GM21423 (cell line): Measurements from ENCODE around the gene RANGAP1.

Source experiments
- ATAC-seq: cut with Tn5 transposase; IDR thresholded peaks from one replicate; pipeline ENCODE4 v1.9.1; 2021; ENCODE audit warnings: mild to moderate bottlenecking, moderate library complexity; ENCODE audit not compliant: unreplicated experiment

Gene RANGAP1

DNA sequence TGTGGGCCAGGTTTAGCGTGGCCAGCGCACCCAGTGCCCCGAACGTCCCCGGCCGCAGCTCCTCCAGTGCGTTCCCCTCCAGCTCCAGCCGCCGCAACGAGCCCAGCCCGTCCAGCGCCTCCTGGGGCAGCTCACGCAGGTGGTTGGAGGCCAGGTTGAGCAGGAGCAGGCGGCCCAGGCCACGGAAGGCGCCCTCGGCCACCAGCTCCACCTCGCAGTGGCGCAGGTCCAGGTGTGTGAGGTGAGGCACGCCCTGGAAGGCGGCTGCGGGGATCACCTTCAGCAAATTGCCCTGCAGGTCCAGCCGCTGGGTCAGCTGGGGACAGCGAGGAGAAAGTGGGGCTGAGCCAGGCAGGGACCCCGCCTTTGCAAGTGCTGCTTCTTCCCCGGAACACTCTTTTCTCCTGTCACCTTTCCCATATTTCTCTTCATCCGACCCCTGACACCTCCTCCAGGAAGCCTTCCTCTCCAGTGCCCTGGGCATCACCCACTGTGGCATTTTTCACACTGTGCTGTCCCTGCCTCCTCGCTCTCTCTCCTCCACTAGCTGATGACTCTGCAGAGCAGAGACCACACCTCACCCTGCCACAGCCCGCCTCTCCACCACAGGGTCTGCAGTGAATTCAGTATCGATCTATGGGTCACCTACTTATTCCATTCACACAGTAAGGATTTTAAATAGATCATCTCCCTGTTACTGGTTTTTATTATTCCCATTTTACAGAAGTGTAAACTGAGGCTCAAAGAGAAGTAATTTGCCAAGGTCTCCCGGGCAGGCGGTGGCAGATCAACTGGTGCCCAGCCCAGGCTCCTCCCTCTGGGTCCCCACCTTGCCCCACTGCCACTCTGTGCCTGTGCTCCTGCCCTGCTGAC is 47.2 kb downstream of the RANGAP1 start:
- no peak for ATAC-seq

DNA sequence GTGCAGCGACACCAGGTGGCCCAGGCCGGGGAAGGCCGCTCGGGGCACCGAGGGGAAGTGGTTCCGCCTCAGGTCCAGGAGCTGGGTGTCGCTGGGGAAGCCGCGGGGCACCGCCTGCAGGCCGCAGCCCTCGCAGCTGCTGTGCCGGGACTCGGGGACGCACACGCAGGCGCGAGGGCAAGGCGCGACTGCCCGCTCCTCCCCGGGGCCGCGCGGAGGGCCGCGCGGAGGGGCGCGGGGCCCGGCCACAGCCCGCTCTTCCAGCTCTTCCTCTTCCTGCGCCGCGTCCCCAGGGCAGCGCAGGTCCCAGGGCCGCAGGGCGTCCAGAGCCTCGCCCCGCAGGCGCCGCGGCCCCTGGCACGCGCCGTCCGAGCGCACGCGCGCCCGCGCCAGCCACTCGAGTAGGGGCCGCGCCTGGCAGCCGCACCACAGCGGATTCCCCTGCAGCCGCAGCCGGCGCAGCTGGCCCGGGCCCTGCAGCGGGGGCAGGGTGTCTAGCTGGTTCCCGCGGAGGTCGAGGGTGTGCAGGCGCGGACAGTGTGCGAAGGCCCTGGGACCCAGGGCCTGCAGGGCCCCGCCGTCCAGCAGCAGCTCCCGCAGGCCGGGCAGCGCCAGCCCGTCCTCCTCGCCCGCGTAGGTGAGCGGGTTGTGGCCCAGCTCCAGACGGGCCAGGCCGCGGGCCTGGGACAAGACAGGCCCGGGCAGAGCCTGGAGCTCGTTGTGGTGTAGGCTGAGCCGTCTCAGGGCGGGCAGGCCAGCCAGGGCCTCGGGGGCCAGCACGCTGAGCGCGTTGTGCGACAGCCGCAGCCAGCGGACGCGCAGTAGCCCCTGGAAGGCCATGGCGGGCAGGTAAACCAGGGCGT is 48.0 kb downstream of the RANGAP1 start:
- ATAC-seq: peak; percentile 70

DNA sequence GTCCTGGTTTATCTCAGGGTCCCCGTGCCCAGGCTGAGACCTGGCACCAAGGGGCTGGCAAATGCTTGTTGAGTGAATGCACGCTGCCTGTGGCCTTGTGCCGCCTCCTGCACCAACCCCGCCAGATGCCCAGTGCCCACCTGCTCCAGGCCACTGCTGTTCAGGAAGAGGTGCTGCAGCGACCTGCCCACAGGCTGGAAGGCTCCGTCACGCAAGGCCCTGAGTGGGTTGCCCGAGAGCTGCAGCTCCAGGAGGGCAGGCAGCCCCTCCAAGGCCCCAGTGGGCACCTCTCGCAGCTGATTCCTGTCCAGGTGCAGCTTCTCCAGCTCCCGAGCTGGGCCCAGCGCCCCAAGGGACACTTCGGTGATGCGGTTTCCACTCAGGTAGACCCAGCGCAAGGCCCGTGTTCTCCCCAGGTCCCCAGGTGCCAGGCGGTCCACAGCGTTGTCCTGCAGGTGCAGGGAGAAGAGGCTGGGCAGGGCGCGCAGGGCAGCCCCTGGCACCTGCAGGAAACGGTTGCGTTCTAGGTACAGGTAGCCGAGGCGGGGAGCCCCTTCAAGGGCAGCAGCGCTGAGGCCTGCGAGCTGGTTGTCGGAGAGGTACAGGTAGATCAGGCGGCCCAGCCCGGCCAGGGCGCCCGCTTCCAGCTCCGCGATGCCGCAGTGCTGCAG is 48.8 kb downstream of the RANGAP1 start:
- ATAC-seq: no peak

DNA sequence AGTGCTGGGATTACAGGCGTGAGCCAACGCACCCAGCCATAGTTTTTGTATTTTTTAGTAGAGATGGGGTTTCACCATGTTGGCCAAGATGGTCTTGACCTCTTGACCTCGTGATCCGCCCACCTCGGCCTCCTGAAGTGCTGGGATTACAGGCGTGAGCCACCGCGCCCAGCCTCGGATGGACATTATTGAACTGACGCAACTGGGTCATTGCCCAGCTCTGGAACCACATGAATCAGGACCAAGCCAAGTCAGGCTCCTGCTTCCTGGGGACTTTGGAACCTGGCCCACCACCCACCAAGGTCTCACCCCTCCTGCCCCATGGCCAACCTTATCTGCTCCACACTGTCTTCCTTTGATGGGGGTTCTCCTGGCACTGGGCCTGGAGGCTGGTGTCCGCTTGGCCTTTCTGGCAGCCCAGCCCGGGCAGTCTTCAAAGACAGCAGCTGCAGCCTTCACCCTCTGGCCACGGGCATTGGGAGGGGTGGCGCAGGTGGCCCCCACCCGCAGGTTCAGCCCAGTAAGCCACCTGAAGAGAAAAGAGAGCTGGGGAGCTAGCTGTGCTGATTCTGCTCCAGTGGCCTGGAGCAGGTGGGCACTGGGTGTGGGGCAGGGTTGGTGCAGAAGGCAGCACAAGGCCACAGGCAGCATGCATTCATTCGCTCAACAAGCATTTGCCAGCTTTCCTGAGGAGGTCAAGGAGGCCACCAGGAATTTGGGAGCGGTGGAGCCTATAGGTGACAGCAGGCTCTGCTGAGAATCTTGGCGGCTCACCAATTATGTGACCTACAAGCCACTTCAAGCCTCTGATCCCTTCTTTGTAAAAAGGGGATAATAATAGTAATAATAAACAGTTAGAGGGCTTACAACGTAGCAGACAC is 50.9 kb downstream of the RANGAP1 start:
- ATAC-seq: no peak

DNA sequence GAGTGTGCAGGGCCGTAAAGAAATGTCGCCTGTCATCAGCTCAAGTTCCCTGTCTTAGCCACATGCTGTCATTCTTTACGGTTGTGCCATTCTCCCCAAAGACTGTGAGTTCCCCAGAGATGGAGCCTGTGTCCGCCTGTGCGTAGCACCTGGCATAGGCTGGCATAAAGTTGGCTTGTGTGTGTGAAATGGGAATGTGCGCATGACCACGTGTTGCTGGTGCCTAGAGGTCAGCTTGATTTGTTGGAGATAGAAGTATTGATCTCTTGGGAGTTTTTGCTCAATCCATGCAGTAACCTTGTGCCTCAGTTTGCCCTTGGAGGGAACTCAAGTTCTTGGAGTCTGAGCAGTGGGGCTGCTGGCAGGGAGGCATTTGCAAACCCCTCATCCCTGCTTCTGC is 54.6 kb downstream of the RANGAP1 start:
- no peak for ATAC-seq

DNA sequence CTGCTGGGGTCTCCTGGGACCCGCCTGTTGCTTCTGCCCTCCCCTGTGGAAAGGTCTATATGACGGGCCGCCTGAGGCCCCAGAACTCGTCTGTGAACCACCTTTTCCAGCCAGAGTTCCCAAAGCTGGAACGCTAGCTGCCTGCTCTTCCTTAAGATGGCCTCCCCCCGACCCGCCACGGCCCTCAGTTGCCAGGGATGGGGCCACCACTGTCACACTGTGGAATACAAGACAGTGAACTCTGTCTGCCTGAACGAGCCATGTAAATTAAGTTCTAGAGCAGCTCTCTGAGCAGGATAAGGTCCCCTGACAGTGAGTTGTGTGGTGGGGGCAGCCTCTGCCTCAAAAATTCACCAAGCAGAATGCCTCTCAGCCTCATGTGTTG is 55.6 kb downstream of the RANGAP1 start:
- no peak for ATAC-seq

DNA sequence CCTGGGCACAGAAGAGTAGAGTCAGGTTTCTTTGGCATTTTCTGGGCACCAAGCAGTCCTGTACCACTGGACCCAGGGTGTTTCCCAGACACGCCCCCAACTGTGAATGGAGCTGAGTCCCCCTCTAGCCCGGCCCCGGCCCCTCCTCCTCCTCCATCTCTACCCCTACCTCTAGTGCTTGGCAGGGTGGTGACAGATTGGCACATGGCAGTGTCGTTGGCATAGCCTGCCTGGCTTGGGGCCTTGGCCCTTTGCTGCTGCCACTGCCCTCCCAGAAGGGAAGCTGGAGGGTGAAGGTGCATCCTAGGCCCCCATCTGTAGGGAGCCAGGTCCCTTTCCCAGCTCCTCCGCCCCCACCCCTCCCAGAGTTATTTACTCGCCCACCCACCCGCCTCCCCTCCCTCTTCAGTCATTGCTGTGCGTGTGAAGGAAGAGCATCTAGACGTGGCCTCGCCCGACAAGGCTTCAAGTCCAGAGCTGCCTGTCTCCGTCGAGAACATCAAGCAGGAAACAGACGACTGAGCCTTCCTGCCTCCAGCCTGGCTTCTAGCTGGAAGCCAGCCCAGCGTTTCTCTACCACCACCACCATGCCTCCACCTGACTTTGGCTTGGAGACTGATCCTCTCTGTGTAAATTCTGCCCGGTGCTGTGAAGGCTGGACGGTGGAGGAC is 56.1 kb downstream of the RANGAP1 start:
- no peak for ATAC-seq

DNA sequence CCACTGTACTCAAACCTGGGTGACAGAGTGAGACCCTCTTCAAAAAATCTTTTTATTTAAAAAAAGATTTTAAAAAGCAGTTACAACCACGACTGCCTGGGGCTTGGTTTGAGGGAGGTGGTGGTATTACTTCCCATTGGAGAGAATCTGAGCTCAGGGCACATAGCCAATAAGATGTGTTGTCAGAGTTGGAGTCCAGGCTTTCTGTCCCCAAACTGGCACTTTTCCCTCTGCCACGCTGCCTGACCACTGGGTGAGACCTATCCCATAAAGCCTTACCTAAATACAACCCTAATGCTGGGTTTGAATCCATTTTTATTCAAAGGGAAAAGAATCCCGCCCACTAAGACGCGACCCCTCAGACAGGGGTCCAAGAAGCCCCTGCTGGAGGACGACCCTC is 56.8 kb downstream of the RANGAP1 start:
- no peak for ATAC-seq

DNA sequence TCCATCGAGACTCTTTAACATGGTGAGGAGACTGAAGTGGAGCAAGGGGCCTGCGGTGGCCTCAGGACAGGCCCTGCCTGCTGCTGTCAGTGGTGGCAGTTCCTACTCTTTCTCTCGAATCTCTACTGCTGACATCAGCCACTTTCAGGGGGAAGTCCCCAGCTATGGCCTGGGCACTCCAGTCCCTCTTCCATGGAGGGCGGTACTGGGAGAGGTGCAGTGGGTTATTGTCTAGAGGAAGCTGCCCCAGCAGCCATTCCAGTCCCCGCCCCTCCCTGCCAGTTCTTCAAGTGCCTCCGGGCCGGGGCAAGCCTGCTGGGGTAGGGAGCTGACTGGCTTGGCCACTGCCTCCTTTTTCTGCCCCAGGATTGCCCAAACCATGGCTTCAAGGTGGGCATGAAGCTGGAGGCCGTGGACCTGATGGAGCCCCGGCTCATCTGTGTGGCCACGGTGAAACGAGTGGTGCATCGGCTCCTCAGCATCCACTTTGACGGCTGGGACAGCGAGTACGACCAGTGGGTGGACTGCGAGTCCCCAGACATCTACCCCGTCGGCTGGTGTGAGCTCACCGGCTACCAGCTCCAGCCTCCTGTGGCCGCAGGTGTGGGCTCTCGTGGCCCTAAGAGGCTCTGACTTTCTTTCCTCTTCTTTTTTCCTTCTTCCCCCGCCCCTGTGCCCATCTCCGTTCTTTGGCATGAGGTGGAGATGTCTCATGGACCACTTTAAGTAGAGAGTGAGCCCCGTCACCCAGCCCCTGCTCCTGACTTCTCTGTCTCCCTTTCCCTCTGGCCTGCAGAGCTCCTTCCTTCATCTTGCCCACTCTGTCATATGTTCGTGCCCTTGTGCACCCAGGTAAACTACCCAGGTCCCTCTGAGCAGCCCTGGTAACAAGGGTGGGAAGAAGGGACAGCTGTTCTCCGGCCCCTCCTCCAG is 59.0 kb downstream of the RANGAP1 start:
- ATAC-seq: no peak

DNA sequence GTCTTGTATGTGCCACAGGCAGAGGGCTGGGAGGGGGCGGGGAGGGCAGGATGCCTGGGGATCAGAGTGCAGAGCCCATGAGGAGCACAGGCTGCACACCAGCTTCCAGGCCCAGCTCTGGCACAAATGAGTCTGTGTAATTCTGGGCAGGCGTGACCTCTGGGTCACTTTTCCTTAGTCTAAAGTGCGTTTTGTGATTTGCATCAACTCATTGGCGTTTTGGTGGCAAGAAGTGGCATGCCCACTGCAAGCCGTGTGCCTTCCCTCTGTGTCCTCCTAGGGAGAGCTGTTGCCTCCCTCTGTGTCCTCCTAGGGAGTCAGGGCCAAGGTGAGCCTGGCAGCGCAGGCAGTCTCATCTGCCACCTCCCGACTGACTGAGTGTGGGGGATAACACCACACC is 62.5 kb downstream of the RANGAP1 start:
- no peak for ATAC-seq

DNA sequence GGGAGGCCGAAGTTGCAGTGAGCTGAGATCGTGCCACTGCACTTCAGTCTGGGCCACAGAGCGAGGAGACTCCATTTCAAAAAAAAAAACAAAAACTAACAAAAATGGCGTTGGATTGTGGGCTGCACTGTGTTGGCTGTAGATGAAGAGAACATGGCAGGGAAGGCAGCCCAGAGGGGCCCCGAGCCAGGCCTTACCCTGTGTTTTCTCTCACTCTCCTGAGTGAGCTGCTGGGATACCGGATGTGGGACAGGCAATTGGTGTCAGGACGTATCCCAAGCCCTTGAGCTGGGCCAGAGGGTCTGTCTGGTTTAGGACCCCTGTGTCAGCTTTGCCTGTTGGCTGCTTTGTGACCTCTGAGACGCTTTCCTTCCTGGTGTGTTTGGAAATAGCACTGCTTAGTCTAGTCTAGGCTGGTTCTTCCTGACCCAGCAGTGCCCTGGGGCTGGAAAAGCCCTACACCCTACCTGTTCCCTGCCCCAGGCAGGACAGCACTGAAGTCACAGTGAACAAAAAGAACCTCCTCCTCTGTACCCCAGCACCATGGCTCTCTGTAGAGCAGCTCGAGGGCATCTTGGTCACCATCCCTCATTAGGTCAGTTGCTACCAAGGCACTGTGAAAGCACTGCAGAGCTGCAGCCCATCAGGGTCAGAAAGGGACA is 63.0 kb downstream of the RANGAP1 start:
- no peak for ATAC-seq

DNA sequence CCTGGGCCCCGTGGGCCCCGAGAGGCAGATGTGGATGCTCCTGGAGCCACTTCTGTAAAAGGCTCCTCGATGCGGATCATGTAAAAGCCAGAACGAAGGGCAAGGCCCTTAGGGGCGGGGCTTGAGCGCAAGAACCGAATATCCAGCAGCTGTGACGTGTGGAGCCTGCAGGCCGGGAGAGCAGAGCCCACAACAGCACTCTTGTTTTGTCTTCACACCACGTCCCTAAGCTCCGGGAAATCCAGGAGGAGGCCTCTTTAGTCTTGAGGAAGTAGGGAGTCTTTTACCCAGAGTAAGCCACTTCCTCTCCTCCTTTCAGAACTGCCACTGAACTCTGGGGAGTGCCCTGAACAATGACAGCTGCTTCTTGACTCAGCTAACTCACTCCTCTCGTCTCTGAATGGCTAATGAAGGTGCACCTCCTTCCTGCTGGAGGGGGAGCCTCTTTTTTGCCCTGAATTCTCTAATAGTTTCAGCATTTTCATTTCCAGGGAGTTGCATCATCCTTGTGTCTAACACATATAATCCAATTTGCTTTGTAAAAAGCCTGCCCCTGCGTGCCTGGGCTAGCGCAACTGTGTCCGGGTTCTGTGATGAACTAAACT is 68.3 kb downstream of the RANGAP1 start:
- no peak for ATAC-seq

DNA sequence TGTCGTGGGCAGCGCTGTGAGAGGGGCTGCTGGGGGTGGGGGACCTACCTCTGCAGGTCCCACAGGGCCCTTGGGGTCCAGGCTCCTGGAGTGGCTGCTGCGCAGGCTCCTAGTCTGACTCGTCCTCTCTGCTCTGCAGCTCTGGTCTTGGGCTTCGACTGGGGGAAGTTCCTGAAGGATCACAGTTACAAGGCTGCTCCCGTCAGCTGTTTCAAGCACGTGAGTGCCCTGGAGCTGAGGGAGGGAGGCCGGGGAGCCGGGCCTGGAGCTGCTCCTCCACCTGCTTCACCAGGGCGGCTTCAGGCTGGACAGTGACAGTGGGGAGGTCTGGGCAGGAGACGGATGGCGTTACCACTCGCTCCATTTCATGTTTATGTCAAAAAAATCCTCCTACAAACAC is 69.0 kb downstream of the RANGAP1 start:
- no peak for ATAC-seq

DNA sequence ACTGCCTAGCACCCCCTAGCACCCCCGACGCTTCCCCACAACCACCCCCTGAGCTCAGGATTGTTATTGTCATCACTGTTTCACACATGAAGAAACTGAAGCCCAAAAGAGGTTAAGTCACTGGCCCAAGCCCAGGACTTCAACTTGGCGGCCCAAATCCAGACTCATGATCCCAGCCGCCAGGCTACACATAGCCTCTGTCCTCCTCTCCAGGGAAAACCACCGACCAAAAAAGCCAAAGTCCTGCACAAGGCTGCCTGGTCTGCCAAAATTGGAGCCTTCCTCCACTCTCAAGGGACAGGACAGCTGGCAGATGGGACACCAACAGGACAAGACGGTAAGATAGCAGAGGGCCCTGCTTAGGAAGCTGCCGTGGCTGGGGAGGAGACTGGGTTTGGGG is 70.1 kb downstream of the RANGAP1 start:
- ATAC-seq: no peak

DNA sequence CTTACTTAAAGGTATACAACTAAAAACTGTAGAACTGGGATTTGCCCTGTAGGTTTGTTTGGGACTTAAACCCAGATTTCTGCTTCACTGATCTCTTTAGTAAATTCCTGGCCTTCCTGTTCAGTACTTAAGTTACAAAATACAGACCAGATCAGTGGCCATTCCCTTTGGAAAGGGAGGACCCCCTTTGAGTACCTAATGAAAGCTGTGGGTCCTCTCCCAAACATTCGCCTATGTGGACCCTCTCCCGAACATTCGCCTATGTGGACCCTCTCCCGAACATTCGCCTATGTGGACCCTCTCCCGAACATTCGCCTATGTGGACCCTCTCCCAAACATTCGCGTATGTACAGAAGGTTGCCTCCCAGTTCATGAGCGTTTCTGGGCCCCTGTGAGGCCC is 70.6 kb downstream of the RANGAP1 start:
- no peak for ATAC-seq

DNA sequence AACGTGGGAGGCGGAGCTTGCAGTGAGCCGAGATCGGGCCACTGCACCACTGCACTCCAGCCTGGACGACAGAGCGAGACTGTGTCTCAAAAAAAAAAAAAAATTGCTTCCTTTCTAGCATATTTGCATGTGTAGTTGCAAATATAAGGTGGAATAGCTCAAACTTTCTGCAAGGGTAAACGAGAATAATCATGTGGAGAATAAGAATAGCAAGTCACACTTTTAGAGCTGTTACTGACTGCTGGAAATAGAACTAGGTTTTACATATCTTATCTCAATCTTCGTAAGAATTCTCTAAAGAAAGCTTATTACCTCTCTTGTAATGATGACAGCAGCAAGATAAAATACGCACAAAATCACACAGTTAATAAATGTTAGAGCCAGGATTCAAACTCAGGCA is 79.3 kb downstream of the RANGAP1 start:
- no peak for ATAC-seq

DNA sequence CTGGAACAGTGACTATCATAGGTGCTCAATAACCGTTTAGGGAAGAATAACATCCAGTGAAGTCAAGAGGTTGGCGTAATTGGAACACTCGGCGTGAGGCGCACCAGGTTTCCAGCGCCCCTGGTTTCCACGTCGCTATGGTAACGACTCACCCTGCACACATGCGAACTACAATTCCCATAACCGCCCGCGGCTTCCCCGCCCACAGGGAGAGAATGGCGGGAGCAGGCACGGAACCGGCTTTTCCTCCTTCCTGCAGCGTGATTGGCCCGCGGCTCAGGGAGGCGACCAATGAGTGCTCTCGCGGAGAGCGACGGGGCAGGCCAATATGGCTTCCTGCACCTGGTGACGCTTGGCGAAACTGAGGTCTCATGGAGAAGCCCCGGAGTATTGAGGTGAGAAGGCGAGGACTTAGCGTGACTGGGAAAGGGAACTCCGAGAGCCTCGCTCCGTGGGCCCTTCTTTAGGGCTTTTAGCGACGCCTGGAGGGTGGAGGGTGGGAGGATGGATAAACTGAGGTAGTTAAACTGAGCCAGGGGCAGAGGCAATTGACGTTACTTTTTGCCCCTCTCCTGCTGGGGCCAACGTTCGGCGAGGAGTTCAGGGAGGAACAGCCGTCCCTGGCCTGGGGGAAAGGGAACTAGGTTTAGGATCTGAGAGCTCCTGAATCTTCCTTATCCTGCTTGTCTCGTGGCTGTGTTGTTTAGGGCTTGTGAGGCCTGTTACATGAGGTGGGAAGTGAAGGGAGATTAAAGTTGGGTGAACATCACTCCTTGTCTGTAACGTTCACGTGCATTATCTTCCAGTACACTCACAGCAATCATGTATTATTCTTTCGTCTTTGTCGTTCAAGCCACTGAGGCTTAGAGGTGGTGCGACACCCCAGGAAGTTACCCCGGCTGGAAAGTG is 80.7 kb downstream of the RANGAP1 start, which contains the start of gene L3MBTL2:
TSS of gene L3MBTL2 (plus strand) at position 321 of the 909 bp plus-strand sequence. CDS start at position 372, 51 bp downstream.
- peak; percentile 96 for ATAC-seq
